HG02943 (cell line): ENCODE results near the gene PPP1R37.

ENCODE experiments used
- ATAC-seq: cut with Tn5 transposase; IDR thresholded peaks from one replicate; pipeline ENCODE4 v1.9.1; 2021; ENCODE audit warnings: mild to moderate bottlenecking, low read depth, moderate library complexity; ENCODE audit not compliant: unreplicated experiment

Gene PPP1R37

GRCh38 chr19:45130236-45130635, 37.3 kb downstream of the PPP1R37 start:
- ATAC-seq, result no peak

GRCh38 chr19:45130888-45131615, 38.1 kb downstream of the PPP1R37 start:
- ATAC-seq, result no peak

- ATAC-seq, result no peak
These were observed 40.7 kb downstream of the PPP1R37 start for GRCh38 chr19:45133661-45134060.

GRCh38 chr19:45135176-45135885, 42.4 kb downstream of the PPP1R37 start:
- ATAC-seq, result no peak

- no peak for ATAC-seq
These were observed 43.7 kb downstream of the PPP1R37 start for GRCh38 chr19:45136507-45137178.

- ATAC-seq, result no peak
These were observed 44.3 kb downstream of the PPP1R37 start for GRCh38 chr19:45137179-45137761.

GRCh38 chr19:45138303-45138751, 45.3 kb downstream of the PPP1R37 start:
- ATAC-seq, result no peak

- no peak for ATAC-seq
These were observed 46.5 kb downstream of the PPP1R37 start for GRCh38 chr19:45139286-45140143.

- ATAC-seq, result no peak
These were observed 47.1 kb downstream of the PPP1R37 start for GRCh38 chr19:45140144-45140503.

- no peak for ATAC-seq
These were observed 47.6 kb downstream of the PPP1R37 start for GRCh38 chr19:45140533-45140932.

- no peak for ATAC-seq
These were observed 48.4 kb downstream of the PPP1R37 start for GRCh38 chr19:45141203-45141900.

- ATAC-seq, result no peak
These were observed 49.2 kb downstream of the PPP1R37 start for GRCh38 chr19:45142016-45142725.

GRCh38 chr19:45142726-45143110, 49.7 kb downstream of the PPP1R37 start:
- no peak for ATAC-seq

GRCh38 chr19:45144431-45145269, 51.7 kb downstream of the PPP1R37 start:
- ATAC-seq, result no peak

- ATAC-seq, result no peak
These were observed 52.6 kb downstream of the PPP1R37 start for GRCh38 chr19:45145270-45146189.

GRCh38 chr19:45146251-45146650, 53.3 kb downstream of the PPP1R37 start:
- ATAC-seq, result no peak

- no peak for ATAC-seq
These were observed 53.8 kb downstream of the PPP1R37 start for GRCh38 chr19:45146741-45147205.
